OCI-LY1 (cell line): ENCODE data around the gene ARHGAP6.

Experiments
- EZH2 ChIP-seq: fragments of 200-600 bp; sonication (generic), shearing (Covaris generic); IDR thresholded peaks from 2 replicates; pipeline ENCODE4 v1.8.0; 2017; ENCODE audit warnings: borderline replicate concordance, mixed run types, mild to moderate bottlenecking, antibody characterized with exemption, low read length, moderate library complexity, mixed read lengths
- TF ChIP-seq, protein P1 (sequence below): fragments of 200-600 bp; sonication (generic), shearing (Covaris generic); IDR thresholded peaks from 2 replicates; pipeline ENCODE4 v1.5.1; 2017; ENCODE audit warnings: mild to moderate bottlenecking, antibody characterized with exemption, low read length, moderate library complexity, mixed read lengths

GRCh38 chrX:11557120-11557519 is 108.6 kb downstream of the ARHGAP6 start:
- TF ChIP-seq, protein P1, sequence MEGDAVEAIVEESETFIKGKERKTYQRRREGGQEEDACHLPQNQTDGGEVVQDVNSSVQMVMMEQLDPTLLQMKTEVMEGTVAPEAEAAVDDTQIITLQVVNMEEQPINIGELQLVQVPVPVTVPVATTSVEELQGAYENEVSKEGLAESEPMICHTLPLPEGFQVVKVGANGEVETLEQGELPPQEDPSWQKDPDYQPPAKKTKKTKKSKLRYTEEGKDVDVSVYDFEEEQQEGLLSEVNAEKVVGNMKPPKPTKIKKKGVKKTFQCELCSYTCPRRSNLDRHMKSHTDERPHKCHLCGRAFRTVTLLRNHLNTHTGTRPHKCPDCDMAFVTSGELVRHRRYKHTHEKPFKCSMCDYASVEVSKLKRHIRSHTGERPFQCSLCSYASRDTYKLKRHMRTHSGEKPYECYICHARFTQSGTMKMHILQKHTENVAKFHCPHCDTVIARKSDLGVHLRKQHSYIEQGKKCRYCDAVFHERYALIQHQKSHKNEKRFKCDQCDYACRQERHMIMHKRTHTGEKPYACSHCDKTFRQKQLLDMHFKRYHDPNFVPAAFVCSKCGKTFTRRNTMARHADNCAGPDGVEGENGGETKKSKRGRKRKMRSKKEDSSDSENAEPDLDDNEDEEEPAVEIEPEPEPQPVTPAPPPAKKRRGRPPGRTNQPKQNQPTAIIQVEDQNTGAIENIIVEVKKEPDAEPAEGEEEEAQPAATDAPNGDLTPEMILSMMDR = no peak
- TF ChIP-seq EZH2 = no peak
